A673 (cell line): ENCODE results near the gene FSCN2.

Source experiments
- CTCF ChIP-seq: fragments of 300-800, 200-600 bp; sonication (generic); conservative IDR thresholded peaks from 2 replicates; pipeline ENCODE4 v1.5.1; 2017; ENCODE audit warnings: low read depth, mild to moderate bottlenecking, antibody characterized with exemption, low read length, moderate library complexity, mixed read lengths
- EZH2 ChIP-seq: fragments of 200-600 bp; sonication (generic); IDR thresholded peaks from 2 replicates; pipeline ENCODE4 v1.6.1; 2017; ENCODE audit warnings: borderline replicate concordance, low read depth, mild to moderate bottlenecking, mixed read lengths, antibody characterized with exemption, low read length; ENCODE audit not compliant: poor library complexity, severe bottlenecking

DNA sequence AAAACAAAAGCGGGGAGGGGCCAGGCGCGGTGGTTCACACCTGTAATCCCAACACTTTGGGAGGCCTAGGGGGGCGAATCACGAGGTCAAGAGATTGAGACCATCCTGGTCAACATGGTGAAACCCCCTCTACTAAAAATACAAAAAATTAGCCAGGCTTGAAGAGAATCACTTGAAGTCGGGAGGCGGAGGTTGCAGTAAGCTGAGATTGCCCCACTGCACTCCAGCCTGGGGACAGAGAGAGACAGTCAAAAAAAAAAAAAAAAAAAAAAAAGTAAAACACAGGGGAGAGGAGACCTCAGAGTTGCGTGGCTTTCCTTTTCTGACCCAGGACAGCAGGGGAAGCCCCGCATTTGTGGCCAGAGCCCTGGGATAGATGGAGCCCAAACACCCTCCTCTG, 35.5 kb upstream of the FSCN2 start:
- TF ChIP-seq EZH2 (no peak), CTCF (no peak)
